ENCODE results near the gene RBM17.

DNA sequence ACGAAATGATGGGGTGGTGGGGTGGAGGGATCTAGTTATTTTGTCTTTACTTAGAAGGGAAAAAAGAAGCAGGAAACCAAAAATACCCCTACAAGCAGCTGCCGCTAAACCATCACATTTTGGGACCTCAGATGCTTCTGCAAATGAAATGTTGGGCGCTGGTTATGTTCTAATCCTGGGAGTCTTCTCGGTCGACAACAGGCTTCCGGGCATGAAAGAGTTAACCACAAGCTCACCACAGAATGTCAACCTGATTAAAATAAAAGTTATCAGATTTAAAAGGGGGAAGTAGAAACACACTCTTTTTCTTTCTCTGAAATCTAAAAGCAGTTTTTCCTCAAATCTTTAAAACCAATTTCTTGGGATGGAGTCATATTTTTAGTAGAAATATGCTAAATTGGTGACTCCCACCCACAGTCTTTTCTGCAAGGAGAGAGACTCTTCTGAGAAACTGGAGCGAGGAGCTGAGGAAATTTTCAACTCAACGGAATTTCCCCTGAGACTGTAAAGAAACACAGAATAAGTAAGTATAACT is 43.5 kb upstream of the RBM17 start:
- TF ChIP-seq POLR2AphosphoS5 (IDR thresholded peaks at IDR 0.05; ENCODE audit: borderline replicate concordance, low read depth, low read length) (no peak), EZH2 (IDR thresholded peaks at IDR 0.05) (no peak)

Measured in SK-N-MC (cell line).